PC-9 (cell line): ENCODE results near the gene TAGLN2.

Source experiments
- CTCF ChIP-seq: fragments of 200-600 bp; sonication (generic); conservative IDR thresholded peaks from 2 replicates; pipeline ENCODE4 v1.6.1; 2017; ENCODE audit warnings: mixed run types, antibody characterized with exemption, mild to moderate bottlenecking, moderate library complexity
- EZH2 ChIP-seq: fragments of 200-600 bp; sonication (generic); IDR thresholded peaks from 2 replicates; pipeline ENCODE4 v1.8.0; 2017; ENCODE audit warnings: antibody characterized with exemption, low read depth

DNA sequence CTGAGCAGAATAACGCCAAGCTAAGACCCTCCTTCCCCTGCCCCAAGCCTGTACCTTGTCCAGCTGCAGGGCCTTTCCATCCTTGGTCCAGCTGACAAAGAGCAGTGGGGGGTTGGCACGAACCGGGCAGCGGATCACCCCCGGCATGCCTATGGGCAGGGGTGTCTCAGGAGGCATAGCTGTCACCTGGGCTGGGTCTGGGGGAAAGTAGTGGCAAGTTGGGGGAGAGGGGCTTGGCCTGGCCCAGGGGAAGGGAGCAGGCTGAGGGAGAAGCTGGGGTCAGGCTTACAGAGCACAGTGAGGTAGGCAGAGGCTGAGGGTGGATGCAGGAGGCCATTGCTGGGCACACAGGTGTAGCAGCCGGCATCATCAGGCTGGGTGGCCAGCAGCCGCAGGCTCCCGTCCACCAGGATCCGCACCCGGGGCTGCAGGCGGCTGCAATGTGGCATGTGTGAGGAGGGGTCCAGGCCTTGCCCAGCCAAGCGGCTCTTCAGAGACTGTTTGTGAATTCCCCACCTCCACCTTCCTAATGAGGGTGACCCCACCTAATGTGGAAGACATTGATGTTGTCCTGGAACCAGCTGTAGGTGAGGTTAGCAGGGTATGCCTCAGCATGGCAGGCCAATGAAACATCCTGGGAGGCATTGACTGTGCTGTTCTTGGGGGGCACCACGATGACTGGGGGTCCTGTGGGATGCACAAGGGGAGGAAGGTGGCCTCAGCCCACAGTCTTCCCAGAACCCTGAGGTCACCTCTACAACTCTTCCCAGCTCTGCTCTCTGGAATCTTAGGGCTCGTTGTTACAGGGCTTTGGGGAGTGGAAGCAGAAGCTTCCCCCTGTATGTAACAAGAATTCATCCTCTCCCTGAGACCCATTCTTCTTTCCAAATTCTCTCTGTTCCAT is 9.1 kb upstream of the TAGLN2 start:
- TF ChIP-seq CTCF (no peak), EZH2 (no peak)
